Measurements from ENCODE around the gene KANSL3.
"Not testable (repeated sequence)": the region's sequence is repeated elsewhere in the genome, so short reads cannot be mapped to it uniquely, and the experiment has no call there.

KANSL3 gene

GRCh38 chr2:96655526-96655925 is 17.4 kb upstream of the KANSL3 start:
- no peak for DNase-seq (ENCODE audit: low read depth, low spot score)

GRCh38 chr2:96654791-96655190 is 16.7 kb upstream of the KANSL3 start:
- not testable (repeated sequence) for DNase-seq (ENCODE audit: low read depth, low spot score)

- DNase-seq (ENCODE audit: low read depth, low spot score) = no peak
Observed at GRCh38 chr2:96651793-96652192, 13.7 kb upstream of the KANSL3 start.

GRCh38 chr2:96649342-96649741 is 11.2 kb upstream of the KANSL3 start:
- DNase-seq (ENCODE audit: low read depth, low spot score) = no peak

- DNase-seq (ENCODE audit: low read depth, low spot score) = no peak
Observed at GRCh38 chr2:96648306-96648930, 10.3 kb upstream of the KANSL3 start.

- DNase-seq (ENCODE audit: low read depth, low spot score) = no peak
Observed at GRCh38 chr2:96647681-96648080, 9.6 kb upstream of the KANSL3 start.

- DNase-seq (ENCODE audit: low read depth, low spot score) = peak; percentile 68
Observed at GRCh38 chr2:96642564-96643360, 4.7 kb upstream of the KANSL3 start, which contains the start of gene FER1L5. Gene FER1L5, plus strand, starts transcription at chr2:96642764. Its CDS starts 73 bp downstream, at chr2:96642837.

- DNase-seq (ENCODE audit: low read depth, low spot score) = no peak
Observed at GRCh38 chr2:96637385-96638143, 548 bp downstream of the KANSL3 start.

GRCh38 chr2:96636551-96637171 is 1.5 kb downstream of the KANSL3 start:
- no peak for DNase-seq (ENCODE audit: low read depth, low spot score)

GRCh38 chr2:96633641-96634040 is 4.5 kb downstream of the KANSL3 start:
- DNase-seq (ENCODE audit: low read depth, low spot score) = no peak

GRCh38 chr2:96631804-96632435 is 6.2 kb downstream of the KANSL3 start:
- DNase-seq (ENCODE audit: low read depth, low spot score) = no peak

- DNase-seq (ENCODE audit: low read depth, low spot score) = no peak
Observed at GRCh38 chr2:96626553-96626942, 11.6 kb downstream of the KANSL3 start.

GRCh38 chr2:96625571-96626552 is 12.2 kb downstream of the KANSL3 start:
- no peak for DNase-seq (ENCODE audit: low read depth, low spot score)

GRCh38 chr2:96623116-96623515 is 15.0 kb downstream of the KANSL3 start:
- no peak for DNase-seq (ENCODE audit: low read depth, low spot score)

- DNase-seq (ENCODE audit: low read depth, low spot score) = no peak
Observed at GRCh38 chr2:96622544-96622943, 15.6 kb downstream of the KANSL3 start.

- DNase-seq (ENCODE audit: low read depth, low spot score) = no peak
Observed at GRCh38 chr2:96618596-96619283, 19.4 kb downstream of the KANSL3 start.

GRCh38 chr2:96617012-96617411 is 21.1 kb downstream of the KANSL3 start:
- DNase-seq (ENCODE audit: low read depth, low spot score) = no peak

GRCh38 chr2:96616535-96616934 is 21.6 kb downstream of the KANSL3 start:
- DNase-seq (ENCODE audit: low read depth, low spot score) = no peak

GRCh38 chr2:96616128-96616527 is 22.0 kb downstream of the KANSL3 start:
- no peak for DNase-seq (ENCODE audit: low read depth, low spot score)

Measured in iPS DF 19.7 (cell line).